Left lung (tissue), 10 donors: ENCODE measurements around the gene CFAP58. TPM values are rescaled to one million over a fixed set of nuclear protein-coding genes. Genes with fewer than 3 reads are reported as not detected.

Experiments
- ATAC-seq: fragments of 200-7000 bp; cut with Tn5 transposase; one replicate; pipeline ENCODE4 v1.9.1; 2020; ENCODE audit warnings: moderate library complexity
- DNase-seq, 4 donors: peaks; one replicate each; pipeline ENCODE4 v3.0.0-alpha.2; 2013 to 2020
- H3K27ac ChIP-seq, 2 donors: fragments of 200-600 bp; sonication (generic) in 1 of 2; one replicate each; pipeline versions ENCODE4 v1.5.0 to v1.8.0; 2020 to 2021
- H3K27me3 ChIP-seq, 2 donors: fragments of 200-600 bp; sonication (generic) in 1 of 2; one replicate each; pipeline versions ENCODE4 v1.5.0 to v1.8.0; 2020 to 2021
- H3K36me3 ChIP-seq, 2 donors: fragments of 200-600 bp; sonication (generic) in 1 of 2; one replicate each; pipeline versions ENCODE4 v1.5.0 to v1.8.0; 2020 to 2021
- H3K4me1 ChIP-seq, 2 donors: fragments of 200-600 bp; one replicate each; pipeline ENCODE4 v1.8.0; 2021
- H3K4me3 ChIP-seq, 2 donors: fragments of 200-600 bp; sonication (generic) in 1 of 2; one replicate each; pipeline versions ENCODE4 v1.5.0 to v1.8.0; 2020 to 2021; ENCODE audit warnings: mild to moderate bottlenecking in 1 of 2
- H3K9me3 ChIP-seq, 2 donors: fragments of 200-600 bp; sonication (generic) in 1 of 2; one replicate each; pipeline versions ENCODE4 v1.5.0 to v1.8.0; 2020 to 2021
- CTCF ChIP-seq, 2 donors: fragments of 200-600 bp; sonication (generic) in 1 of 2; IDR thresholded peaks; one replicate each; pipeline versions ENCODE4 v1.5.0 to v1.8.0; 2021; ENCODE audit warnings: antibody characterized with exemption in 2 of 2
- intact Hi-C, 2 donors: fragments of 100-400 bp; cut with DNase I; formaldehyde crosslinking; loops; one replicate each; pipeline versions ENCODE4 v1.11.2 to v1.14.2; 2022
- polyA plus RNA-seq, 6 donors: library from polyadenylated mRNA; unstranded; fragments of 120-200 nt; gene quantifications; one replicate each; pipeline ENCODE4 v1.2.1, GENCODE V29; 2013; ENCODE audit not compliant: insufficient read length in 6 of 6
- total RNA-seq, 2 donors: library from RNA; stranded (reverse); fragmentation: NEBNext Ultra II Directional; extraction: Animal tissue kit (Norgen Biotek cat#: 25700); gene quantifications; one replicate each; pipeline ENCODE4 v1.2.1, GENCODE V29; 2021
- donor health status: DM: no; HTN: yes; CAD: no.
- donor health status: DM: no; HTN: no; CAD: no.

Gene CFAP58
- total and polyA plus RNA-seq, 8 donors: 0.29 to 2.2 (median 1.6) TPM

GRCh38 chr10:104429846-104430245 lies 76.2 kb downstream of the CFAP58 start:
- TF ChIP-seq CTCF (IDR thresholded peaks at IDR 0.05): no peak
- intact Hi-C loops: no loop called here
- Histone ChIP-seq H3K4me3 (no peak overlapping the region), H3K27me3 (no peaks in the 10 kb centered on the region), H3K27ac (no peak overlapping the region), H3K4me1 (no peaks in the 10 kb centered on the region), H3K36me3 (no peaks in the 10 kb centered on the region), H3K9me3 (no peaks in the 10 kb centered on the region)
- DNase-seq: no peak
- ATAC-seq: no peak

- no peaks in the 10 kb centered on the region for H3K9me3 ChIP-seq
- no peak for TF ChIP-seq CTCF (IDR thresholded peaks at IDR 0.05)
- no peak overlapping the region for H3K4me3 ChIP-seq
- no peaks in the 10 kb centered on the region for H3K27me3 ChIP-seq
- intact Hi-C loops: no loop called here
- DNase-seq (no peak), ATAC-seq (no peak)
- no peaks in the 10 kb centered on the region for H3K36me3 ChIP-seq
- no peak overlapping the region for H3K27ac ChIP-seq
- H3K4me1 ChIP-seq: no peaks in the 10 kb centered on the region
Observed at GRCh38 chr10:104430360-104430759, 76.7 kb downstream of the CFAP58 start.

GRCh38 chr10:104433669-104434068 lies 80.0 kb downstream of the CFAP58 start:
- H3K9me3 ChIP-seq: no peaks in the 10 kb centered on the region
- ATAC-seq (no peak), DNase-seq (peak in 2 of 4 donors; percentile 43 to 61)
- H3K27me3 ChIP-seq: no peaks in the 10 kb centered on the region
- H3K36me3 ChIP-seq: no peaks in the 10 kb centered on the region
- TF ChIP-seq CTCF (IDR thresholded peaks at IDR 0.05): no peak
- no peak overlapping the region for H3K27ac ChIP-seq
- no peaks in the 10 kb centered on the region for H3K4me1 ChIP-seq
- no peak overlapping the region for H3K4me3 ChIP-seq
- intact Hi-C loops: no loop called here

- no peak for DNase-seq
- Histone ChIP-seq H3K4me1 (no peaks in the 10 kb centered on the region), H3K27me3 (no peaks in the 10 kb centered on the region), H3K27ac (no peak overlapping the region), H3K9me3 (no peaks in the 10 kb centered on the region), H3K36me3 (no peaks in the 10 kb centered on the region), H3K4me3 (no peak overlapping the region)
- ATAC-seq: no peak
- intact Hi-C loops: no loop called here
- no peak for TF ChIP-seq CTCF (IDR thresholded peaks at IDR 0.05)
Observed at GRCh38 chr10:104434601-104435000, 81.0 kb downstream of the CFAP58 start.

- Histone ChIP-seq H3K36me3 (no peaks in the 10 kb centered on the region), H3K27me3 (no peaks in the 10 kb centered on the region), H3K4me1 (no peaks in the 10 kb centered on the region), H3K27ac (no peak overlapping the region), H3K4me3 (no peak overlapping the region), H3K9me3 (no peaks in the 10 kb centered on the region)
- intact Hi-C loops: no loop called here
- TF ChIP-seq CTCF (IDR thresholded peaks at IDR 0.05): no peak
- no peak for ATAC-seq
- DNase-seq: no peak
Observed at GRCh38 chr10:104435822-104436221, 82.2 kb downstream of the CFAP58 start.
